GM18498 (cell line): ENCODE measurements around the gene FETUB.
"Not testable (repeated sequence)": the region's sequence is repeated elsewhere in the genome, so short reads cannot be mapped to it uniquely, and the experiment has no call there.

Source experiments
- ATAC-seq: cut with Tn5 transposase; IDR thresholded peaks from one replicate; pipeline ENCODE4 v1.9.1; 2021; ENCODE audit warnings: mild to moderate bottlenecking, moderate library complexity; ENCODE audit not compliant: unreplicated experiment

The FETUB gene

DNA sequence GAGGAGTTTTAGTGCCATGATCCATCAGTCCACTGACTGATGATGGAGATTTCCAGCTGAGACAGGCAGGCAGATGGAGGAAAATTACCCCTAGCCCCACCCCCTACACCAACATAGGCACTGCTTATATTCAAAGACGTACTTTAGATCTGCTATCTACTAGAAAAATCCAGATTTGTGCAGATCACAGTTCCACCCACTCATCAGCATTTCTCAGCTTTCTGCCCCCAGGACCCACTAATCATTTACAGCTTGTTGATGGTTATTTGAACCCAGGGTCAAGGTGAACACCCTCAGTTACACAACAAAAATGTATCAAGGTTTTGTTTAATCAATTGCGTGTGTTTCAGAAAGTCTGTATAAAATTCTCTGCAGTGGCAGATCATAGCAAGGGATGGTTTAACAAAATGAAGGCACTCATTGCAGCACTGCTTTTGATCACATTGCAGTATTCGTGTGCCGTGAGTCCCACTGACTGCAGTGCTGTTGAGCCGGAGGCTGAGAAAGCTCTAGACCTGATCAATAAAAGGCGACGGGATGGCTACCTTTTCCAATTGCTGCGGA lies 25.5 kb downstream of the FETUB start, which contains the start of gene HRG:
Gene HRG (plus strand): TSS at position 390 of the 564 bp plus-strand sequence. CDS start 18 bp downstream, at position 408.
- ATAC-seq = no peak

DNA sequence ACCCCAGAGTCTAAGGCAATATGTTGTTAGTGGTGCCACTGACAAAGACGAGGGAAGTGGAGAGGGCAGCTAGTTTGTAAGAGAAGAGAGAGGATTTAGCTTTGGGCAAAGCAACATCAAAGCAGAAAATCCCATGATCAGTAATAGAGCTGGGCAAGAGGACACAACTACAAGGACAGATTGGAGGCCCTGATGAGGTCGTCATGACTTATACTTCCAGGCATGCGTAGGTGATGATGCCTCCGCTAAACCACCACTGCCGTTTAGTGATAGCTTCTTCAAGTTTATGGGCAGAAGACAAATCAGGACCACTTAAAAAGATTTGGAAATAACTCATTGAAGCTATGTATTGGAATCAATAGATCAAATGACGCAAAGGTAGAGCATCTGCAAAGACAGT lies 28.2 kb downstream of the FETUB start:
- no peak for ATAC-seq

DNA sequence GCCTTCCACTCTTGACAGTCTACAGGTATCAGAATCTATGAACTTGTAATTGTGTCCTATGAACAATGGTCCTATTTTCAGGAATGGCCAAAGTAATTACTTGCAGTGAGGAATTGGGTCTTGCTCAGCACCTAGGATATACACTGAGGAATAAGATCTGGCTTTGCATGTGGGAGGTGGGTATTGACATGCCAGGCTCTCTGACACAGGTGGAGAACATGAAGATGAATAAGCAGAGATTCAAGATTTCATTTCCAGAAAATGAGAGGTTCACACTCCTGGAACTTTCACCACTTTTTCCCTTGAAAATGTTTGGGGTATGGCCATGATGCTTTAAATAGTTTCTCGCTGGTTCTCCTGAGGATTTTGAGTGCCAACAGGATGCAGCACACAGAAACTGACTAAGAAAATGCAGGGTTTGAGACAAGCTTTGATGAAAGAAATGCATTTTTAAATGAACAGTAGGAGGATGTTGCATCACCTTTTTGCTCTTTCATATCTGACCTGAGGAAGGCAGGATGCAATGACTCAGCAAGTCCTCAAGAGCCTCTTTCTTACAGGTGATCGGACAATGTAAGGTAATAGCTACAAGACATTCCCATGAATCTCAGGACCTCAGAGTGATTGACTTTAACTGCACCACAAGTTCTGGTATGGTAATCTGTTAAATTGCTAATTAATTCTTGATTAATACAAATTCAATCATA lies 29.3 kb downstream of the FETUB start:
- no peak for ATAC-seq

DNA sequence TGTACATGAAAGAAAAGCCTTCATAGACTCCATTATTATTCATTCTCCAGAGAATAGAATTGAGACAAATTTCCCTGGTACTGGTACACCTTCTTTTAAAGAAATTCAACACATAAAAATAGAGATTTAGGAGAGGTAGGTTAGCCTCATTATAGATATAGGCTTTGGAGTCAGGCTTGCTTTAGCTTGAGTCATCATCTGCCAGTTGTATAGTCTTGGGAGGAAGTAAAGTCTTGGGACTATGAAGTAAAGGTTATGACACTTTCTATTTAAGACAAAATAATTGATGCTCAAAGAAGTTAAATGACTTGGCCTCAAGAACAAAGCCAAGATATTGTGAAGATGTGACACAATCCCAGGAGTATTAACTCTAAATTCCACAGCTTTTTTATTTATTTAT lies 30.0 kb downstream of the FETUB start:
- no peak for ATAC-seq

GRCh38 chr3:186671051-186671450 lies 30.9 kb downstream of the FETUB start:
- no peak for ATAC-seq

GRCh38 chr3:186678604-186679003 lies 38.4 kb downstream of the FETUB start:
- no peak for ATAC-seq

- ATAC-seq = no peak
These were observed 39.0 kb downstream of the FETUB start for GRCh38 chr3:186679151-186679550.

DNA sequence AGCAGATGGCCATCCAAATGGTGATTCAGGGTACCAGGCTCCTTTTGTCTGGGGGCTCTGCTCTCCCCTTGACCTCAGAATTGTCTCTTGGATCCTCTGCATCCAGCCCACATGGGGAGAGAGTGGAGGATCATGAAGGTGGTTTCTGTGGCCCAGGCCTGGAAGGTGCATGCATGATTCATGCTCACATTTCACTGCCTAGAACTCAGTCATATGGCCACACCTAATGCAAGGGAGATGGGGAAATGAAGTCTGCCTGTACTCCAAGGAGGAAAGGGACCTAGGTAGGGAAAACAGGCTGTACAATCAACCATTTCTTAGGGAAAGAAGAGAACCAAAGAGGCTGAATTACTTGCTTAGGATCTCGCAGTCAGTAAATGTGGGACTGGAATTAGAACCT lies 40.7 kb downstream of the FETUB start:
- ATAC-seq = no peak

GRCh38 chr3:186682812-186683211 lies 42.6 kb downstream of the FETUB start:
- no peak for ATAC-seq

DNA sequence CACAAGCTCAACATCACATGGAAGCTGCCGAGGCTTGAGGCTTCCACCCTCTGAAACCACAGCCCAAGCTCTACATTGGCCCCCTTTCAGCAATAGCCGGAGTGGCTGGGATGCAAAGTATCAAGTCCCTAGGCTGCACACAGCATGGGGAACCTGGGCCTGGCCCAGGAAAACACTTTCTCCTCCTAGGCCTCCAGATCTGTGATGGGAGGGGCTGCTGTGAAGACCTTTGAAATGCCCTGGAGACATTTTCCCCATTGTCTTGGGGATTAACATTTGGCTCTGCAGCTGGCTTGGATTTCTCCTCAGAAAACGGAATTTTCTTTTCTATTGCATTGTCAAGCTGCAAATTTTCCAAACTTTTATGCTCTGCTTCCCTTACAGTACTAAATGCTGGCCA lies 43.8 kb downstream of the FETUB start:
- no peak for ATAC-seq

DNA sequence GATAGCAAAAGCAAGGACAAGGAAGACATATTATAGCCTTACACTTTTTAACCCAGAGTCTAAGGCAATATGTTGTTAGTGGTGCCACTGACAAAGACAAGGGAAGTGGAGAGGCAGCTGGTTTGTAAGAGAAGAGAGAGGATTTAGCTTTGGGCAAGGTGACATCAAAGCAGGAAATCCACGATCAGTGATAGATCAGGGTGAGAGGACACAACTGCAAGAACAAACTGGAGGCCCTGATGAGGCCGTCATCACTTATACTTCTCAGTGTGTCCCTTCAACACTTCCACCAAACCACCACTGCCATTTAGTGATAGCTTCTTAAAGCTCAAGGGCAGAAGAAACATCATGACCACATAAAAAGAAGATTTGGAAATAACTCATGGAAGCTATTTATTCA lies 46.3 kb downstream of the FETUB start:
- ATAC-seq = not testable (repeated sequence)

GRCh38 chr3:186687120-186687651 lies 47.0 kb downstream of the FETUB start:
- ATAC-seq = no peak

DNA sequence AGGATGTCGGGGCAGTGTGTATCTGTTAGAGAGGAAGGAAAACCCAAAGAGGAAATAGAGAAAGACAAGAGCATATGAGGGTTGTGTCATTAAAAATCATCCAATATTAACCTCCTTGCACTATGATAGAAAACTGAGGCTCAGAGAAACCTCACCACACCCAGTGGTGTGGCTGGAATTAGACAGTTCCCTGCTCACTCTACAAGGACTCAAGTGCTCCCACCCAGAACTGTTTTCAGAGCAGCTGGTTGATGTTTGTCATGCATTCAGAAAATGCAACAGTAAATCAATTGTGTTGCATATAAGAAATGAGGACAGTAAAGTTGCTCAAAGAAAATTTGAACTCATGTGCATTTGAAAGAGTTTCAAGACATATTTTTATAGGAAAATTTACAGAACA lies 50.1 kb downstream of the FETUB start:
- ATAC-seq = not testable (repeated sequence)

- no peak for ATAC-seq
These were observed 51.5 kb downstream of the FETUB start for GRCh38 chr3:186691676-186692075.

- no peak for ATAC-seq
These were observed 53.6 kb downstream of the FETUB start for GRCh38 chr3:186693843-186694242.

GRCh38 chr3:186694288-186695032 lies 54.3 kb downstream of the FETUB start:
- ATAC-seq = no peak

DNA sequence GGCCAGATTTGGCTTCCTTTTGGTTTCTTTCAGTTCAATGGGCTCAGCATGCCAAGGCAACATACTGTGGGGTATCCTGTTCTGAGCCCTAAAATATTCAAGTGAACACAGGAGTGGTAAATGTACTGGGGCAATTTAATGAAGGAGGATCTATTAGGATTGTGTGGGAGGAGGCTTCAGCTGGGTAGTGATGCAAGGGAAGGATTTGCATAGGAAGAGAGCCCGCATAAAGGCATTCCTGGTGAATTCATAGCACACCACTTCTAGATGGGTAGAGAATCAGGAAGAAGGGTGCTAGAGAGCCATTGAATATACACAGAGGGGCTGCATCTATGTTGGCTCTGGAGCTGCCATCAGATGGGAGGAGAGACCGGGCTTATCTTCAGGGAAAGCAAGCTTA lies 56.3 kb downstream of the FETUB start:
- no peak for ATAC-seq

DNA sequence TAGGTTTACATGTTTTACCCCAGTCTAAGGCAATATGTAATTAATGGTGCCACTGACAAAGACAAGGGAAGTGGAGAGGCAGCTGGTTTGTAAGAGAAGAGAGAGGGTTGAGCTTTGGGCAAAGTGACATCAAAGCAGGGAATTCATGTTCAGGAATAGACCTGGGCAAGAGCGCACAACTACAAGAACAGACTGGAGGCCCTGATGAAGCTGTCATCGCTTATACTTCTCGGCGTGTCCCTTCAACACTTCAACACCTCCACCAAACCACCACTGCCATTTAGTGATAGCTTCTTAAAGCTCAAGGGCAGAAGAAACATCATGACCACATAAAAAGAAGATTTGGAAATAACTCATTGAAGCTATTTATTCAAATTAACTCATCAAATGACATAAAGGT lies 57.3 kb downstream of the FETUB start:
- no peak for ATAC-seq

DNA sequence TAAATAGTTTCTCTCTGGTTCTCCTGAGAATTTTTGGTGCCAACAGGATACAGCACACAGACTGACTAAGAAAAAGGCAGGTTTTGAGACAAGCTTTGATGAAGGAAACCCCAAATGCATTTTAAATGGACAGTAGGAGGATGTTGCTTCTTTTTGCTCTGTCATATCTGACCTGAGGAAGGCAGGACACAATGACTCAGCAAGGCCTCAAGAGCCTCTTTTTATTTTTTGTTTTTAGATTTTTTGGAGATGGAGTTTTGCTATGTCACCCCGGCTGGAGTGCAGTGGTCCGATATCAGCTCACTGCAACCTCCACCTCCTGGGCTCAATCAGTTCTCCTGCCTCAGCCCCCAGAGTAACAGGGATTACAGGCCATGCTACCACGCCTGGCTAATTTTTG lies 60.1 kb downstream of the FETUB start:
- ATAC-seq = no peak

GRCh38 chr3:186702451-186702850 lies 62.3 kb downstream of the FETUB start:
- ATAC-seq = not testable (repeated sequence)
